ENCODE measurements around the gene DPM3. TPM values are rescaled to one million over a fixed set of nuclear protein-coding genes. Genes with fewer than 3 reads are reported as not detected.
A peak's percentile ranks its signal among the peaks of the same experiment; 100 is the strongest.

The DPM3 gene
- total and polyA plus RNA-seq, 2 of the 13 experiments (the other 11 are each of a cell fraction or from before 2014, with no cell fraction given): 23.2 to 53.4 TPM

DNA sequence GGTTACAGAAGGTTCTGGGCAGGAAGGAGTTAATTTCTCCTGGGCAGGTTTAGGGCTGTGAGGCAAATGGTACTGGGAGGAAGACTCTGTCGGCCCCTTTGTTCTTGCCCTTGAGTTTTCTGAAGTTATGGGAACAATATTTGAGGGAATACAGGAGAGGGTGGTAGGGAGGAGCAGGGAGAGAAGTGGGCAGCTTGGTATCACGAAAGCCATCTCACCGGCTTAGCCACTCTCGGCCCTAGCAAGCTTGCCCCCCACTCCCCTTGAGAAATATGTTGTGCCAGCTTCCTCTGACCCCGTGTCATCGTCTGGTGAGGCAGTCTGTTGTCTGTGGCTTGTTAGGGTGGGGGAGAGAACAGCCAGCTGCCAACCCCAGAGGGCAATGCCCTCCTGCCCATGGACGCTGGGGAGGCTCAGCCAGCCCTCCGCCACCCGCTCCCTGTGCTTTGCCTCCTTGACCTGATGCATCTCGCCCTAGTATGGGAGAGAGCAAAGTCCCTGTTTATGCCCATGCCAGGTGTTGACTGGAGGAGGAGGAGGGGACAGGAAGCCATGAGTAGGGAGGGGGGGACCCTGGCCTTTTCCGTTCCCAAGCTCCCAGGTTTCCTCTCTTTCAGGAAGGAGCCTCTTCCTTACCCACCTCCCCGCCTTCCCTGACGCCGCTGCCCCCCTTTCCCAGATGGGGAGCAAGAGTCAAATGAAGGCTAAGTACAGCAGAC lies 11.4 kb downstream of the DPM3 start (continued):
- TF ChIP-seq, protein P1, sequence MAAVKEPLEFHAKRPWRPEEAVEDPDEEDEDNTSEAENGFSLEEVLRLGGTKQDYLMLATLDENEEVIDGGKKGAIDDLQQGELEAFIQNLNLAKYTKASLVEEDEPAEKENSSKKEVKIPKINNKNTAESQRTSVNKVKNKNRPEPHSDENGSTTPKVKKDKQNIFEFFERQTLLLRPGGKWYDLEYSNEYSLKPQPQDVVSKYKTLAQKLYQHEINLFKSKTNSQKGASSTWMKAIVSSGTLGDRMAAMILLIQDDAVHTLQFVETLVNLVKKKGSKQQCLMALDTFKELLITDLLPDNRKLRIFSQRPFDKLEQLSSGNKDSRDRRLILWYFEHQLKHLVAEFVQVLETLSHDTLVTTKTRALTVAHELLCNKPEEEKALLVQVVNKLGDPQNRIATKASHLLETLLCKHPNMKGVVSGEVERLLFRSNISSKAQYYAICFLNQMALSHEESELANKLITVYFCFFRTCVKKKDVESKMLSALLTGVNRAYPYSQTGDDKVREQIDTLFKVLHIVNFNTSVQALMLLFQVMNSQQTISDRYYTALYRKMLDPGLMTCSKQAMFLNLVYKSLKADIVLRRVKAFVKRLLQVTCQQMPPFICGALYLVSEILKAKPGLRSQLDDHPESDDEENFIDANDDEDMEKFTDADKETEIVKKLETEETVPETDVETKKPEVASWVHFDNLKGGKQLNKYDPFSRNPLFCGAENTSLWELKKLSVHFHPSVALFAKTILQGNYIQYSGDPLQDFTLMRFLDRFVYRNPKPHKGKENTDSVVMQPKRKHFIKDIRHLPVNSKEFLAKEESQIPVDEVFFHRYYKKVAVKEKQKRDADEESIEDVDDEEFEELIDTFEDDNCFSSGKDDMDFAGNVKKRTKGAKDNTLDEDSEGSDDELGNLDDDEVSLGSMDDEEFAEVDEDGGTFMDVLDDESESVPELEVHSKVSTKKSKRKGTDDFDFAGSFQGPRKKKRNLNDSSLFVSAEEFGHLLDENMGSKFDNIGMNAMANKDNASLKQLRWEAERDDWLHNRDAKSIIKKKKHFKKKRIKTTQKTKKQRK (IDR thresholded peaks at IDR 0.05; ENCODE audit: low read length): no peak
- TF ChIP-seq FOXK2 (IDR thresholded peaks at IDR 0.05) (peak; percentile 65; the same call in 1 of the 2 replicates), ZKSCAN1 (IDR thresholded peaks at IDR 0.05; ENCODE audit: low read length) (no peak), ZNF660 (CRISPR knock-in tag; IDR thresholded peaks at IDR 0.05; ENCODE audit: borderline replicate concordance, low read depth) (no peak), HOXA3 (CRISPR knock-in tag; IDR thresholded peaks at IDR 0.05) (peak; percentile 63; the same call in 1 of the 2 replicates), ZBTB3 (CRISPR knock-in tag; IDR thresholded peaks at IDR 0.05; ENCODE audit: borderline replicate concordance, low read depth) (no peak; the same call in 1 of the 2 replicates), TEAD3 (CRISPR knock-in tag; optimal IDR thresholded peaks at IDR 0.05; ENCODE audit: borderline replicate concordance) (peak; percentile 58), FOXA3 (CRISPR knock-in tag; IDR thresholded peaks at IDR 0.05) (peak; percentile 92), RAD51 (IDR thresholded peaks at IDR 0.05; ENCODE audit: borderline replicate concordance) (no peak), ZNF17 (CRISPR knock-in tag; IDR thresholded peaks at IDR 0.05) (no peak), SRF (IDR thresholded peaks at IDR 0.05; ENCODE audit: low read depth, low read length) (peak; percentile 58), SRSF4 (IDR thresholded peaks at IDR 0.05; ENCODE audit: low read depth, low read length, poor library complexity, severe bottlenecking) (no peak), FOSL2 (CRISPR knock-in tag; IDR thresholded peaks at IDR 0.05) (peak; percentile 71), DR1 (CRISPR knock-in tag; IDR thresholded peaks at IDR 0.05) (no peak; the same call in 1 of the 2 replicates), ZNF615 (CRISPR knock-in tag; IDR thresholded peaks at IDR 0.05; ENCODE audit: borderline replicate concordance) (no peak)
- TF ChIP-seq, protein P2, sequence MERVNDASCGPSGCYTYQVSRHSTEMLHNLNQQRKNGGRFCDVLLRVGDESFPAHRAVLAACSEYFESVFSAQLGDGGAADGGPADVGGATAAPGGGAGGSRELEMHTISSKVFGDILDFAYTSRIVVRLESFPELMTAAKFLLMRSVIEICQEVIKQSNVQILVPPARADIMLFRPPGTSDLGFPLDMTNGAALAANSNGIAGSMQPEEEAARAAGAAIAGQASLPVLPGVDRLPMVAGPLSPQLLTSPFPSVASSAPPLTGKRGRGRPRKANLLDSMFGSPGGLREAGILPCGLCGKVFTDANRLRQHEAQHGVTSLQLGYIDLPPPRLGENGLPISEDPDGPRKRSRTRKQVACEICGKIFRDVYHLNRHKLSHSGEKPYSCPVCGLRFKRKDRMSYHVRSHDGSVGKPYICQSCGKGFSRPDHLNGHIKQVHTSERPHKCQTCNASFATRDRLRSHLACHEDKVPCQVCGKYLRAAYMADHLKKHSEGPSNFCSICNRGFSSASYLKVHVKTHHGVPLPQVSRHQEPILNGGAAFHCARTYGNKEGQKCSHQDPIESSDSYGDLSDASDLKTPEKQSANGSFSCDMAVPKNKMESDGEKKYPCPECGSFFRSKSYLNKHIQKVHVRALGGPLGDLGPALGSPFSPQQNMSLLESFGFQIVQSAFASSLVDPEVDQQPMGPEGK (CRISPR knock-in tag; IDR thresholded peaks at IDR 0.05): peak; percentile 94
- TF ChIP-seq, protein P3, sequence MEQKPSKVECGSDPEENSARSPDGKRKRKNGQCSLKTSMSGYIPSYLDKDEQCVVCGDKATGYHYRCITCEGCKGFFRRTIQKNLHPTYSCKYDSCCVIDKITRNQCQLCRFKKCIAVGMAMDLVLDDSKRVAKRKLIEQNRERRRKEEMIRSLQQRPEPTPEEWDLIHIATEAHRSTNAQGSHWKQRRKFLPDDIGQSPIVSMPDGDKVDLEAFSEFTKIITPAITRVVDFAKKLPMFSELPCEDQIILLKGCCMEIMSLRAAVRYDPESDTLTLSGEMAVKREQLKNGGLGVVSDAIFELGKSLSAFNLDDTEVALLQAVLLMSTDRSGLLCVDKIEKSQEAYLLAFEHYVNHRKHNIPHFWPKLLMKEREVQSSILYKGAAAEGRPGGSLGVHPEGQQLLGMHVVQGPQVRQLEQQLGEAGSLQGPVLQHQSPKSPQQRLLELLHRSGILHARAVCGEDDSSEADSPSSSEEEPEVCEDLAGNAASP (CRISPR knock-in tag; IDR thresholded peaks at IDR 0.05; ENCODE audit: borderline replicate concordance): peak; percentile 63; the same call in 1 of the 2 replicates
- TF ChIP-seq, protein P4, sequence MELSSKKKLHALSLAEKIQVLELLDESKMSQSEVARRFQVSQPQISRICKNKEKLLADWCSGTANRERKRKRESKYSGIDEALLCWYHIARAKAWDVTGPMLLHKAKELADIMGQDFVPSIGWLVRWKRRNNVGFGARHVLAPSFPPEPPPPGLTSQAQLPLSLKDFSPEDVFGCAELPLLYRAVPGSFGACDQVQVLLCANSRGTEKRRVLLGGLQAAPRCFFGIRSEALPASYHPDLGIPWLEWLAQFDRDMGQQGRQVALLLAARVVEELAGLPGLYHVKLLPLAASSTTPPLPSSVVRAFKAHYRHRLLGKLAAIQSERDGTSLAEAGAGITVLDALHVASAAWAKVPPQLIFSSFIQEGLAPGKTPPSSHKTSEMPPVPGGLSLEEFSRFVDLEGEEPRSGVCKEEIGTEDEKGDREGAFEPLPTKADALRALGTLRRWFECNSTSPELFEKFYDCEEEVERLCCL (CRISPR knock-in tag; IDR thresholded peaks at IDR 0.05; ENCODE audit: borderline replicate concordance): peak; percentile 55; the same call in 1 of the 2 replicates
- TF ChIP-seq, protein P5, sequence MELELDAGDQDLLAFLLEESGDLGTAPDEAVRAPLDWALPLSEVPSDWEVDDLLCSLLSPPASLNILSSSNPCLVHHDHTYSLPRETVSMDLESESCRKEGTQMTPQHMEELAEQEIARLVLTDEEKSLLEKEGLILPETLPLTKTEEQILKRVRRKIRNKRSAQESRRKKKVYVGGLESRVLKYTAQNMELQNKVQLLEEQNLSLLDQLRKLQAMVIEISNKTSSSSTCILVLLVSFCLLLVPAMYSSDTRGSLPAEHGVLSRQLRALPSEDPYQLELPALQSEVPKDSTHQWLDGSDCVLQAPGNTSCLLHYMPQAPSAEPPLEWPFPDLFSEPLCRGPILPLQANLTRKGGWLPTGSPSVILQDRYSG (CRISPR knock-in tag; IDR thresholded peaks at IDR 0.05): no peak
- TF ChIP-seq, protein P6, sequence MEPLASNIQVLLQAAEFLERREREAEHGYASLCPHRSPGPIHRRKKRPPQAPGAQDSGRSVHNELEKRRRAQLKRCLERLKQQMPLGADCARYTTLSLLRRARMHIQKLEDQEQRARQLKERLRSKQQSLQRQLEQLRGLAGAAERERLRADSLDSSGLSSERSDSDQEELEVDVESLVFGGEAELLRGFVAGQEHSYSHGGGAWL (CRISPR knock-in tag; IDR thresholded peaks at IDR 0.05): no peak
